SK-N-SH (cell line): Measurements from ENCODE around the gene GTF3C1. TPM values are rescaled to one million over a fixed set of nuclear protein-coding genes. Genes with fewer than 3 reads are reported as not detected.

ENCODE experiments used
- CTCF ChIA-PET: fragments of 300-600, 350-600 bp; formaldehyde crosslinking; extraction: SDS; loops from one replicate; lab custom pipeline; 2021; lab: Yijun Ruan, JAX
- POLR2A ChIA-PET: fragments of 350-600 bp; sonication (Branson Sonifier 250); formaldehyde crosslinking; extraction: SDS; loops from one replicate; lab custom pipeline; 2020; ENCODE audit warnings: antibody characterized with exemption, inconsistent platforms; lab: Yijun Ruan, JAX
- DNase-seq: peaks from one replicate; pipeline ENCODE4 v3.0.0; 2012
- H2AFZ ChIP-seq: fragments of 200-600 bp; sonication (generic); 2 replicates; pipeline ENCODE4 v1.8.1; 2016; ENCODE audit warnings: antibody characterized with exemption, mild to moderate bottlenecking, low read depth
- H3F3A ChIP-seq: fragments of 200-600 bp; sonication (generic); replicated peaks from 2 replicates; pipeline ENCODE3; 2016; ENCODE audit warnings: antibody characterized with exemption, mild to moderate bottlenecking; ENCODE audit not compliant: insufficient read depth
- H3K27ac ChIP-seq, 2 experiments: fragments of 200-500 bp in 1 of 2; fragments of 200-600 bp in 1 of 2; sonication (Bioruptor generic) in 1 of 2; sonication (generic), shearing (Covaris generic) in 1 of 2; 2 replicates each; pipeline versions ENCODE4 v1.5.1 to v1.6.1; 2014 to 2016; ENCODE audit warnings: low read depth in 2 of 2, inconsistent platforms in 1 of 2, low read length in 1 of 2, mild to moderate bottlenecking in 1 of 2, mixed read lengths in 1 of 2
- H3K27me3 ChIP-seq: fragments of 200-600 bp; sonication (generic), shearing (Covaris generic); 2 replicates; pipeline ENCODE4 v1.6.1; 2016; ENCODE audit warnings: mixed run types; ENCODE audit not compliant: insufficient read depth
- H3K36me3 ChIP-seq, 2 experiments: fragments of 200-500 bp in 1 of 2; fragments of 200-600 bp in 1 of 2; sonication (Bioruptor generic) in 1 of 2; sonication (generic) in 1 of 2; replicated peaks in 1 of 2; 2 replicates each; pipeline versions ENCODE3 to v1.5.1; 2014 to 2016; ENCODE audit warnings: low read length in 1 of 2, mild to moderate bottlenecking in 1 of 2; ENCODE audit not compliant: insufficient read depth in 2 of 2, control insufficient read depth in 1 of 2
- H3K4me1 ChIP-seq, 2 experiments: fragments of 200-500 bp in 1 of 2; fragments of 200-600 bp in 1 of 2; sonication (Bioruptor generic) in 1 of 2; sonication (generic), shearing (Covaris generic) in 1 of 2; 2 replicates each; pipeline versions ENCODE4 v1.5.1 to v1.6.1; 2014 to 2016; ENCODE audit warnings: low read depth in 1 of 2, low read length in 1 of 2, mixed run types in 1 of 2; ENCODE audit not compliant: insufficient read depth in 2 of 2, control insufficient read depth in 1 of 2
- H3K4me2 ChIP-seq: fragments of 200-600 bp; sonication (generic), shearing (Covaris generic); 2 replicates; pipeline ENCODE4 v1.6.1; 2017; ENCODE audit warnings: mixed run types
- H3K4me3 ChIP-seq, 2 experiments: fragments of 200-500 bp in 1 of 2; fragments of 200-600 bp in 1 of 2; sonication (Bioruptor generic) in 1 of 2; sonication (generic), shearing (Covaris generic) in 1 of 2; 2 replicates each; pipeline versions ENCODE4 v1.5.1 to v1.8.1; 2014 to 2016; ENCODE audit warnings: low read depth in 2 of 2, inconsistent platforms in 1 of 2, low read length in 1 of 2, mild to moderate bottlenecking in 1 of 2, mixed read lengths in 1 of 2, moderate library complexity in 1 of 2
- H3K79me2 ChIP-seq: fragments of 200-600 bp; sonication (generic); 2 replicates; pipeline ENCODE4 v1.8.1; 2017; ENCODE audit warnings: mild to moderate bottlenecking; ENCODE audit not compliant: insufficient read depth
- H3K9ac ChIP-seq: fragments of 200-600 bp; sonication (generic); 2 replicates; pipeline ENCODE4 v1.6.1; 2017; ENCODE audit warnings: mixed run types
- H3K9me2 ChIP-seq: fragments of 200-600 bp; sonication (generic); 2 replicates; pipeline ENCODE4 v1.6.1; 2017; ENCODE audit warnings: mixed run types
- H3K9me3 ChIP-seq: fragments of 200-600 bp; sonication (generic); 2 replicates; pipeline ENCODE4 v1.6.1; 2017; ENCODE audit warnings: mixed run types, mild to moderate bottlenecking, moderate library complexity
- H4K20me1 ChIP-seq: fragments of 200-600 bp; sonication (generic); 2 replicates; pipeline ENCODE4 v1.6.1; 2017; ENCODE audit warnings: mild to moderate bottlenecking, mixed run types; ENCODE audit not compliant: insufficient read depth
- EP300 ChIP-seq, 2 experiments: IDR thresholded peaks; 2 replicates each; pipeline versions ENCODE4 v1.4.0 to v1.6.1; 2012; ENCODE audit warnings: borderline replicate concordance in 1 of 2, low read depth in 1 of 2, low read length in 1 of 2
- FOSL2 ChIP-seq: IDR thresholded peaks from 2 replicates; pipeline ENCODE4 v1.4.0; 2012; ENCODE audit warnings: low read depth, mild to moderate bottlenecking, moderate library complexity, borderline replicate concordance
- GABPA ChIP-seq: IDR thresholded peaks from 2 replicates; pipeline ENCODE4 v1.4.0; 2012; ENCODE audit warnings: low read depth, mild to moderate bottlenecking
- MEF2A ChIP-seq: IDR thresholded peaks from 2 replicates; pipeline ENCODE4 v1.4.0; 2012; ENCODE audit warnings: low read depth, borderline replicate concordance
- MXI1 ChIP-seq: IDR thresholded peaks from 2 replicates; pipeline ENCODE4 v1.6.1; 2012; ENCODE audit warnings: mild to moderate bottlenecking, low read depth, low read length, improper control_type of control experiment
- NFIC ChIP-seq: IDR thresholded peaks from 2 replicates; pipeline ENCODE4 v1.4.0; 2012; ENCODE audit warnings: borderline replicate concordance
- NRF1 ChIP-seq: IDR thresholded peaks from 2 replicates; pipeline ENCODE4 v1.6.1; 2012; ENCODE audit warnings: low read depth, mild to moderate bottlenecking, low read length
- SIN3A ChIP-seq: IDR thresholded peaks from 2 replicates; pipeline ENCODE4 v1.6.1; 2012; ENCODE audit warnings: low read depth, mild to moderate bottlenecking, low read length, moderate library complexity, borderline replicate concordance
- TAF1 ChIP-seq: IDR thresholded peaks from 2 replicates; pipeline ENCODE4 v1.6.1; 2012; ENCODE audit warnings: low read depth, mild to moderate bottlenecking, low read length, moderate library complexity, borderline replicate concordance
- TCF12 ChIP-seq: IDR thresholded peaks from 2 replicates; pipeline ENCODE4 v1.4.0; 2012
- YY1 ChIP-seq: IDR thresholded peaks from 2 replicates; pipeline ENCODE4 v1.4.0; 2012; ENCODE audit warnings: low read depth, mild to moderate bottlenecking
- WGBS: methylation state at CpG from one replicate; pipeline ENCODE4 v1.1.6; 2017; ENCODE audit warnings: low lambda C conversion rate; 5-methylcytosine and 5-hydroxymethylcytosine counted together
- polyA plus RNA-seq, 3 experiments: library from polyadenylated mRNA; depleted of rRNA; stranded (reverse); fragments of >200 nt; gene quantifications; 2 replicates each; pipeline ENCODE4 v1.2.3, GENCODE V29; 2012
- TF ChIP-seq, protein P1 (sequence below): fragments of 200-600 bp; sonication (generic); IDR thresholded peaks from 2 replicates; pipeline ENCODE4 v1.6.1; 2017; ENCODE audit warnings: antibody characterized with exemption, mild to moderate bottlenecking, moderate library complexity
- TF ChIP-seq, protein P2 (sequence below): IDR thresholded peaks from 2 replicates; pipeline ENCODE4 v1.6.1; 2012; ENCODE audit warnings: mild to moderate bottlenecking, low read depth, low read length, moderate library complexity

GTF3C1 gene
- polyA plus RNA-seq, 1 of the 3 experiments (the other 2 are of a cell fraction): 47.2 TPM

DNA sequence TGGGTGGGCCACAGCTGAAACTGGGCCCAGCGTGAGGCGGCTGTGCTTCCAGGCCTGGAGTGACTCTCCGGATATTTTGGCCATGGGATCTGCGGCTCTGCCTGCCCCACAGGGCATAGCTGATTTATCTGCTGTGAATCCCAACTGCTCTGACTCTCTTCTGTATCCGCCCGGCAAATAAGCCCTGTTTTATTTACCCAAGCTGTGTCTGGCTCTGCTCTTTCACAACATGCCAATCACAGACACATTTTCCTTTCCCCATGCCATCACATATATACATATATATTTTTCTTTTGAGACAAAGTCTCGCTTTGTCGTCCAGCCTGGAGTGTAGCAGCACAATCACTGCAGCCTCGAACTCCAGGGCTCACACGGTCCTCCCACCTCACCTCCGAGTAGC lies 33.3 kb downstream of the GTF3C1 start:
- Histone ChIP-seq H3K4me1 (0 out of 4 replicates have a peak, but pooled peaks cover 0 to 4% of the 10 kb centered on the region in 2 experiments), H3K27me3 (no peaks in the 10 kb centered on the region), H3F3A (no peaks in the 10 kb centered on the region), H3K9me2 (no peaks in the 10 kb centered on the region), H3K9me3 (no peaks in the 10 kb centered on the region), H3K27ac (no peak overlapping the region), H3K4me2 (no peak overlapping the region), H3K36me3 (peaks cover 19 to 41% of the 10 kb centered on the region in 2 experiments), H2AFZ (no peak overlapping the region), H3K79me2 (0 out of 2 replicates have a peak, but pooled peaks cover 2% of the 10 kb centered on the region), H3K4me3 (no peak overlapping the region), H4K20me1 (no peaks in the 10 kb centered on the region), H3K9ac (no peak overlapping the region)
- 91% methylated on average over 7 of the region's 11 CpGs for WGBS
- no peak for DNase-seq
- TF ChIP-seq TCF12: no peak
- TF ChIP-seq MEF2A: no peak
- TF ChIP-seq, protein P1, sequence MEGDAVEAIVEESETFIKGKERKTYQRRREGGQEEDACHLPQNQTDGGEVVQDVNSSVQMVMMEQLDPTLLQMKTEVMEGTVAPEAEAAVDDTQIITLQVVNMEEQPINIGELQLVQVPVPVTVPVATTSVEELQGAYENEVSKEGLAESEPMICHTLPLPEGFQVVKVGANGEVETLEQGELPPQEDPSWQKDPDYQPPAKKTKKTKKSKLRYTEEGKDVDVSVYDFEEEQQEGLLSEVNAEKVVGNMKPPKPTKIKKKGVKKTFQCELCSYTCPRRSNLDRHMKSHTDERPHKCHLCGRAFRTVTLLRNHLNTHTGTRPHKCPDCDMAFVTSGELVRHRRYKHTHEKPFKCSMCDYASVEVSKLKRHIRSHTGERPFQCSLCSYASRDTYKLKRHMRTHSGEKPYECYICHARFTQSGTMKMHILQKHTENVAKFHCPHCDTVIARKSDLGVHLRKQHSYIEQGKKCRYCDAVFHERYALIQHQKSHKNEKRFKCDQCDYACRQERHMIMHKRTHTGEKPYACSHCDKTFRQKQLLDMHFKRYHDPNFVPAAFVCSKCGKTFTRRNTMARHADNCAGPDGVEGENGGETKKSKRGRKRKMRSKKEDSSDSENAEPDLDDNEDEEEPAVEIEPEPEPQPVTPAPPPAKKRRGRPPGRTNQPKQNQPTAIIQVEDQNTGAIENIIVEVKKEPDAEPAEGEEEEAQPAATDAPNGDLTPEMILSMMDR: no peak
- no peak for TF ChIP-seq GABPA
- no peak for TF ChIP-seq MXI1
- TF ChIP-seq NFIC: no peak
- no peak for TF ChIP-seq SIN3A
- TF ChIP-seq, protein P2, sequence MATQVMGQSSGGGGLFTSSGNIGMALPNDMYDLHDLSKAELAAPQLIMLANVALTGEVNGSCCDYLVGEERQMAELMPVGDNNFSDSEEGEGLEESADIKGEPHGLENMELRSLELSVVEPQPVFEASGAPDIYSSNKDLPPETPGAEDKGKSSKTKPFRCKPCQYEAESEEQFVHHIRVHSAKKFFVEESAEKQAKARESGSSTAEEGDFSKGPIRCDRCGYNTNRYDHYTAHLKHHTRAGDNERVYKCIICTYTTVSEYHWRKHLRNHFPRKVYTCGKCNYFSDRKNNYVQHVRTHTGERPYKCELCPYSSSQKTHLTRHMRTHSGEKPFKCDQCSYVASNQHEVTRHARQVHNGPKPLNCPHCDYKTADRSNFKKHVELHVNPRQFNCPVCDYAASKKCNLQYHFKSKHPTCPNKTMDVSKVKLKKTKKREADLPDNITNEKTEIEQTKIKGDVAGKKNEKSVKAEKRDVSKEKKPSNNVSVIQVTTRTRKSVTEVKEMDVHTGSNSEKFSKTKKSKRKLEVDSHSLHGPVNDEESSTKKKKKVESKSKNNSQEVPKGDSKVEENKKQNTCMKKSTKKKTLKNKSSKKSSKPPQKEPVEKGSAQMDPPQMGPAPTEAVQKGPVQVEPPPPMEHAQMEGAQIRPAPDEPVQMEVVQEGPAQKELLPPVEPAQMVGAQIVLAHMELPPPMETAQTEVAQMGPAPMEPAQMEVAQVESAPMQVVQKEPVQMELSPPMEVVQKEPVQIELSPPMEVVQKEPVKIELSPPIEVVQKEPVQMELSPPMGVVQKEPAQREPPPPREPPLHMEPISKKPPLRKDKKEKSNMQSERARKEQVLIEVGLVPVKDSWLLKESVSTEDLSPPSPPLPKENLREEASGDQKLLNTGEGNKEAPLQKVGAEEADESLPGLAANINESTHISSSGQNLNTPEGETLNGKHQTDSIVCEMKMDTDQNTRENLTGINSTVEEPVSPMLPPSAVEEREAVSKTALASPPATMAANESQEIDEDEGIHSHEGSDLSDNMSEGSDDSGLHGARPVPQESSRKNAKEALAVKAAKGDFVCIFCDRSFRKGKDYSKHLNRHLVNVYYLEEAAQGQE: no peak
- TF ChIP-seq TAF1: no peak
- TF ChIP-seq EP300 (IDR thresholded peaks at IDR 0.05; ENCODE audit: borderline replicate concordance in 1 of 2, low read depth in 1 of 2, low read length in 1 of 2): no peak
- no peak for TF ChIP-seq YY1
- ChIA-PET CTCF (interaction anchor here (0.7 to 2.6 kb wide), 11 partner anchors 9 to 205 kb away, joined by 3 to 8 read pairs (median 3); no protein-coding TSS in a partner anchor), POLR2A (no interaction called here)

DNA sequence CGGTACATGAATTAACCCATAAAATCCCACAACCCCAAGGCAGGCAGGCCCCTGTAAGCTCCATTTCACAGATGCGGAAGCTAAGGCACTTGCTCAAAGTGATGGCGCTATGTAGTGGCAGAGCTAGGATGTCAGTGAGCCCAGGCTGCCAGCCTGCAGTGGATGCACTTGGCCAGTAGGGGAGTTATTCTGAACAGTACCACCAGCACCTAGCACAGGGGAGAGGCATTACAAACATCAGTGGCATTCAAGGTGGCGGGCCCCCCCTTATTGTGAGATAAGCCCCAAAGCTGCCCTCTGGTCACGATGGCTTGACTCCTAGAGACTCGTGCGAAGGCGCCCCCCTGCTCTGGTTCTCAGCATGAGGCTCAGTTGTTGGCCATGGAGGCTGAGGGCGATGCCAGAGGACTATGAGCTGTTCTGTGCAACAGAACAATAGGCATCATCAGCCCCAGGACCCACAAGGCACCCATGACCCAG lies 33.8 kb downstream of the GTF3C1 start:
- H3K27me3 ChIP-seq: no peaks in the 10 kb centered on the region
- 93% methylated on average over 7 of the region's 9 CpGs for WGBS
- DNase-seq: peak; percentile 68
- H3F3A ChIP-seq: no peaks in the 10 kb centered on the region
- H3K9me3 ChIP-seq: no peaks in the 10 kb centered on the region
- no peaks in the 10 kb centered on the region for H3K4me1 ChIP-seq
- H3K9ac ChIP-seq: no peak overlapping the region
- H3K9me2 ChIP-seq: no peaks in the 10 kb centered on the region
- H3K4me3 ChIP-seq: no peak overlapping the region
- no peak overlapping the region for H2AFZ ChIP-seq
- no peaks in the 10 kb centered on the region for H4K20me1 ChIP-seq
- CTCF ChIA-PET: interaction anchor here (0.7 to 2.6 kb wide), 12 partner anchors 9 to 205 kb away, joined by 3 to 8 read pairs (median 4); no protein-coding TSS in a partner anchor
- TF ChIP-seq NRF1 (no peak), FOSL2 (no peak)
- TF ChIP-seq, protein P1: peak; percentile 65
- TF ChIP-seq, all 33 proteins: peak for 1
- POLR2A ChIA-PET: no interaction called here
- Histone ChIP-seq H3K27ac (no peak overlapping the region), H3K36me3 (peaks cover 19 to 41% of the 10 kb centered on the region in 2 experiments), H3K4me2 (no peak overlapping the region), H3K79me2 (0 out of 2 replicates have a peak, but pooled peaks cover 2% of the 10 kb centered on the region)
